WI38 (cell line): ENCODE measurements around the gene MTHFD2L.

Source experiments
- H3K4me3 ChIP-seq: 2 replicates; pipeline ENCODE4 v1.5.1; 2011; ENCODE audit warnings: low read depth, mild to moderate bottlenecking, control low read depth, low read length
- CTCF ChIP-seq: IDR thresholded peaks from 2 replicates; pipeline ENCODE4 v1.5.1; 2012; ENCODE audit warnings: low read depth, mild to moderate bottlenecking, control low read depth, low read length

MTHFD2L gene

GRCh38 chr4:74111990-74112389 lies 45.9 kb upstream of the MTHFD2L start:
- no peak for TF ChIP-seq CTCF
- H3K4me3 ChIP-seq = no peak overlapping the region

- TF ChIP-seq CTCF = no peak
- H3K4me3 ChIP-seq = no peak overlapping the region
Measured at GRCh38 chr4:74112399-74113105, 45.4 kb upstream of the MTHFD2L start.

GRCh38 chr4:74114234-74114633 lies 43.7 kb upstream of the MTHFD2L start:
- H3K4me3 ChIP-seq = no peak overlapping the region
- TF ChIP-seq CTCF = no peak

GRCh38 chr4:74117024-74117534 lies 40.8 kb upstream of the MTHFD2L start:
- TF ChIP-seq CTCF = no peak
- no peak overlapping the region for H3K4me3 ChIP-seq

GRCh38 chr4:74118600-74119338 lies 39.1 kb upstream of the MTHFD2L start:
- H3K4me3 ChIP-seq = no peak overlapping the region
- no peak for TF ChIP-seq CTCF

GRCh38 chr4:74120086-74120485 lies 37.8 kb upstream of the MTHFD2L start:
- TF ChIP-seq CTCF = no peak
- H3K4me3 ChIP-seq = no peak overlapping the region
